Karpas-422 (cell line): ENCODE measurements around the gene SCAP. TPM values are rescaled to one million over a fixed set of nuclear protein-coding genes. Genes with fewer than 3 reads are reported as not detected.
A peak's percentile ranks its signal among the peaks of the same experiment; 100 is the strongest.
"Not testable (repeated sequence)": the region's sequence is repeated elsewhere in the genome, so short reads cannot be mapped to it uniquely, and the experiment has no call there.

Experiments used
- DNase-seq: peaks from one replicate; pipeline ENCODE4 v3.0.0-alpha.2; 2015
- H2AFZ ChIP-seq: fragments of 200-600 bp; sonication (generic); 2 replicates; pipeline ENCODE4 v1.6.1; 2014; ENCODE audit warnings: antibody characterized with exemption, low read length, mixed read lengths
- H3K27ac ChIP-seq: fragments of 200-600 bp; sonication (generic); 2 replicates; pipeline ENCODE4 v1.5.1; 2014; ENCODE audit warnings: mild to moderate bottlenecking, low read length, moderate library complexity
- H3K27me3 ChIP-seq: fragments of 200-600 bp; sonication (generic); 2 replicates; pipeline ENCODE4 v1.6.1; 2014; ENCODE audit warnings: low read length, mixed read lengths
- H3K36me3 ChIP-seq: fragments of 200-600 bp; sonication (generic); 2 replicates; pipeline ENCODE4 v1.6.1; 2014; ENCODE audit warnings: low read length, mixed read lengths; ENCODE audit not compliant: insufficient read depth
- H3K4me1 ChIP-seq: fragments of 200-600 bp; sonication (generic); 2 replicates; pipeline ENCODE4 v1.6.1; 2014; ENCODE audit warnings: mild to moderate bottlenecking, low read length, mixed read lengths
- H3K4me2 ChIP-seq: fragments of 200-600 bp; sonication (generic); 2 replicates; pipeline ENCODE4 v1.6.1; 2014; ENCODE audit warnings: low read length, low read depth, mild to moderate bottlenecking; ENCODE audit not compliant: poor library complexity, severe bottlenecking
- H3K4me3 ChIP-seq: fragments of 200-600 bp; sonication (generic); 2 replicates; pipeline ENCODE4 v1.5.1; 2014; ENCODE audit warnings: mild to moderate bottlenecking, antibody characterized with exemption, low read length, mixed read lengths
- H3K79me2 ChIP-seq: fragments of 200-600 bp; sonication (generic); 2 replicates; pipeline ENCODE4 v1.6.1; 2014; ENCODE audit warnings: mild to moderate bottlenecking, low read length, mixed read lengths
- H3K9ac ChIP-seq: fragments of 200-600 bp; sonication (generic); 2 replicates; pipeline ENCODE4 v1.6.0; 2014; ENCODE audit warnings: low read length
- H3K9me2 ChIP-seq: fragments of 200-600 bp; sonication (generic), shearing (Covaris generic); replicated peaks from 2 replicates; pipeline ENCODE4 v1.6.0; 2014; ENCODE audit warnings: mild to moderate bottlenecking, low read length, moderate library complexity; ENCODE audit not compliant: insufficient read depth
- H3K9me3 ChIP-seq: fragments of 300-700, 200-600 bp; sonication (generic); 2 replicates; pipeline ENCODE4 v1.6.1; 2014; ENCODE audit warnings: low read length, mixed read lengths
- H4K20me1 ChIP-seq: fragments of 200-600 bp; sonication (generic); 2 replicates; pipeline ENCODE4 v1.6.1; 2014; ENCODE audit warnings: mild to moderate bottlenecking, antibody characterized with exemption, low read length, low read depth; ENCODE audit not compliant: insufficient read depth
- total RNA-seq: library from RNA; depleted of rRNA; stranded (reverse); fragments of >200 nt; shearing (Covaris generic); gene quantifications from 2 replicates; pipeline ENCODE4 v1.2.3, GENCODE V29; 2014; ENCODE audit warnings: low replicate concordance

SCAP gene
- total RNA-seq, 1 experiment from 2014 or later, result 109 TPM

GRCh38 chr3:47491777-47492176 lies 16.0 kb upstream of the SCAP start:
- H3K4me1 ChIP-seq, result peaks cover 46% of the 10 kb centered on the region
- H2AFZ ChIP-seq, result no peak overlapping the region
- no peaks in the 10 kb centered on the region for H3K9me3 ChIP-seq
- peak overlapping the region; percentile 76 for H3K9ac ChIP-seq
- H3K27ac ChIP-seq, result peak overlapping the region; percentile 99
- peak overlapping the region; percentile 67 for H3K4me2 ChIP-seq
- H3K9me2 ChIP-seq, result no peaks in the 10 kb centered on the region
- H3K4me3 ChIP-seq, result peak overlapping the region; percentile 50; the same call in 1 of the 2 replicates
- H3K36me3 ChIP-seq, result peaks cover 6% of the 10 kb centered on the region; the same call in 1 of the 2 replicates
- H3K27me3 ChIP-seq, result no peaks in the 10 kb centered on the region
- H3K79me2 ChIP-seq, result peaks cover 5% of the 10 kb centered on the region
- peak; percentile 92 for DNase-seq
- H4K20me1 ChIP-seq, result no peaks in the 10 kb centered on the region

- Histone ChIP-seq H3K4me2 (peak overlapping the region; percentile 67), H3K9me2 (no peaks in the 10 kb centered on the region), H3K9ac (peak overlapping the region; percentile 76), H3K27me3 (no peaks in the 10 kb centered on the region), H3K4me1 (peaks cover 46% of the 10 kb centered on the region), H4K20me1 (no peaks in the 10 kb centered on the region), H3K79me2 (peaks cover 5% of the 10 kb centered on the region), H3K27ac (peak overlapping the region; percentile 99), H2AFZ (no peak overlapping the region), H3K36me3 (peaks cover 6% of the 10 kb centered on the region; the same call in 1 of the 2 replicates), H3K9me3 (no peaks in the 10 kb centered on the region), H3K4me3 (peak overlapping the region; percentile 50)
- peak; percentile 93 for DNase-seq
Observed at GRCh38 chr3:47491186-47491585, 15.4 kb upstream of the SCAP start.

GRCh38 chr3:47487265-47487664 lies 11.5 kb upstream of the SCAP start:
- no peaks in the 10 kb centered on the region for H3K27me3 ChIP-seq
- no peaks in the 10 kb centered on the region for H3K9me2 ChIP-seq
- no peak overlapping the region for H3K27ac ChIP-seq
- H3K9ac ChIP-seq, result no peak overlapping the region
- H3K36me3 ChIP-seq, result no peaks in the 10 kb centered on the region
- H3K9me3 ChIP-seq, result 0 out of 2 replicates have a peak, but pooled peaks cover 2% of the 10 kb centered on the region
- H3K4me3 ChIP-seq, result no peak overlapping the region
- H3K79me2 ChIP-seq, result peaks cover 5% of the 10 kb centered on the region
- no peaks in the 10 kb centered on the region for H4K20me1 ChIP-seq
- H3K4me1 ChIP-seq, result peaks cover 32% of the 10 kb centered on the region
- DNase-seq, result no peak
- H2AFZ ChIP-seq, result no peak overlapping the region
- H3K4me2 ChIP-seq, result no peak overlapping the region

- no peaks in the 10 kb centered on the region for H3K27me3 ChIP-seq
- peaks cover 29% of the 10 kb centered on the region for H3K4me1 ChIP-seq
- H3K36me3 ChIP-seq, result no peaks in the 10 kb centered on the region
- H3K4me2 ChIP-seq, result no peak overlapping the region
- H2AFZ ChIP-seq, result no peak overlapping the region
- H3K9me2 ChIP-seq, result no peaks in the 10 kb centered on the region
- no peak overlapping the region for H3K4me3 ChIP-seq
- peak overlapping the region; percentile 57 for H3K27ac ChIP-seq
- H4K20me1 ChIP-seq, result no peaks in the 10 kb centered on the region
- DNase-seq, result no peak
- no peak overlapping the region for H3K9ac ChIP-seq
- H3K9me3 ChIP-seq, result 0 out of 2 replicates have a peak, but pooled peaks cover 2% of the 10 kb centered on the region
- H3K79me2 ChIP-seq, result peaks cover 5% of the 10 kb centered on the region
Observed at GRCh38 chr3:47485812-47486211, 10.1 kb upstream of the SCAP start.

- H4K20me1 ChIP-seq, result no peaks in the 10 kb centered on the region
- H3K9ac ChIP-seq, result peak overlapping the region; percentile 61
- 0 out of 2 replicates have a peak, but pooled peaks cover 2% of the 10 kb centered on the region for H3K9me3 ChIP-seq
- H3K36me3 ChIP-seq, result no peaks in the 10 kb centered on the region
- H3K27ac ChIP-seq, result peak overlapping the region; percentile 98
- H2AFZ ChIP-seq, result peak overlapping the region; percentile 3; the same call in 1 of the 2 replicates
- no peaks in the 10 kb centered on the region for H3K79me2 ChIP-seq
- H3K27me3 ChIP-seq, result no peaks in the 10 kb centered on the region
- no peaks in the 10 kb centered on the region for H3K9me2 ChIP-seq
- H3K4me1 ChIP-seq, result peaks cover 26% of the 10 kb centered on the region
- peak; percentile 89 for DNase-seq
- no peak overlapping the region for H3K4me3 ChIP-seq
- H3K4me2 ChIP-seq, result peak overlapping the region; percentile 61
Observed at GRCh38 chr3:47482366-47482765, 6.6 kb upstream of the SCAP start.

GRCh38 chr3:47481763-47482162 lies 6.0 kb upstream of the SCAP start:
- peaks cover 30% of the 10 kb centered on the region for H3K4me1 ChIP-seq
- H3K27me3 ChIP-seq, H3K36me3 ChIP-seq, H3K79me2 ChIP-seq, H4K20me1 ChIP-seq, H3K9me2 ChIP-seq, H3K4me3 ChIP-seq, H2AFZ ChIP-seq, H3K9me3 ChIP-seq: not testable (repeated sequence)
- peak overlapping the region; percentile 61 for H3K9ac ChIP-seq
- H3K27ac ChIP-seq, result peak overlapping the region; percentile 98
- DNase-seq, result peak; percentile 64
- H3K4me2 ChIP-seq, result peak overlapping the region; percentile 61

GRCh38 chr3:47480267-47480666 lies 4.5 kb upstream of the SCAP start:
- not testable (repeated sequence) for H3K9me2 ChIP-seq, H3K4me3 ChIP-seq, H2AFZ ChIP-seq, H3K27me3 ChIP-seq, H3K9me3 ChIP-seq, DNase-seq, H3K4me2 ChIP-seq, H4K20me1 ChIP-seq, H3K9ac ChIP-seq, H3K36me3 ChIP-seq
- Histone ChIP-seq H3K4me1 (peaks cover 36% of the 10 kb centered on the region), H3K27ac (peak overlapping the region; percentile 68), H3K79me2 (peaks cover 17% of the 10 kb centered on the region)

- Histone ChIP-seq H3K36me3 (no peaks in the 10 kb centered on the region), H3K4me2 (no peak overlapping the region), H3K4me1 (peaks cover 36% of the 10 kb centered on the region), H3K27ac (peak overlapping the region; percentile 68), H3K9me2 (no peaks in the 10 kb centered on the region), H4K20me1 (peaks cover 4% of the 10 kb centered on the region; the same call in 1 of the 2 replicates), H3K27me3 (no peaks in the 10 kb centered on the region), H3K79me2 (peaks cover 22% of the 10 kb centered on the region), H2AFZ (no peak overlapping the region), H3K9ac (no peak overlapping the region), H3K4me3 (no peak overlapping the region), H3K9me3 (0 out of 2 replicates have a peak, but pooled peaks cover 2% of the 10 kb centered on the region)
- no peak for DNase-seq
Observed at GRCh38 chr3:47479826-47480160, 4.1 kb upstream of the SCAP start.
